HL-60 (cell line): ENCODE data around the gene STX1A.

Source experiments
- CTCF ChIP-seq: IDR thresholded peaks from one replicate; pipeline ENCODE4 v1.5.1; 2011; ENCODE audit warnings: low read length, control low read depth, inconsistent platforms; ENCODE audit not compliant: insufficient read depth
- POLR2AphosphoS5 ChIP-seq: IDR thresholded peaks from 2 replicates; pipeline ENCODE4 v1.6.1; 2012; ENCODE audit warnings: low read depth
- REST ChIP-seq: IDR thresholded peaks from 2 replicates; pipeline ENCODE4 v1.6.1; 2012; ENCODE audit warnings: low read depth; ENCODE audit not compliant: insufficient replicate concordance
- SPI1 ChIP-seq: IDR thresholded peaks from 2 replicates; pipeline ENCODE4 v1.6.1; 2012; ENCODE audit warnings: low read depth, mild to moderate bottlenecking, borderline replicate concordance

GRCh38 chr7:73706126-73707044 lies 13.1 kb downstream of the STX1A start:
- no peak for TF ChIP-seq REST
- no peak for TF ChIP-seq CTCF
- no peak for TF ChIP-seq SPI1
- TF ChIP-seq POLR2AphosphoS5, result no peak
